NCI-H146 treated with DMSO at 0.1 percent for 48 hours (cell line): Measurements from ENCODE around the gene PPP4R2.

Source experiments
- DNase-seq: peaks from one replicate; lab custom pipeline; 2025; ENCODE audit not compliant: unreplicated experiment; lab: John Stamatoyannopoulos, UW

PPP4R2 gene

GRCh38 chr3:73107676-73108187, 111.1 kb downstream of the PPP4R2 start:
- no peak for DNase-seq

- DNase-seq, result no peak
Measured at GRCh38 chr3:73108750-73109149, 112.1 kb downstream of the PPP4R2 start.

DNA sequence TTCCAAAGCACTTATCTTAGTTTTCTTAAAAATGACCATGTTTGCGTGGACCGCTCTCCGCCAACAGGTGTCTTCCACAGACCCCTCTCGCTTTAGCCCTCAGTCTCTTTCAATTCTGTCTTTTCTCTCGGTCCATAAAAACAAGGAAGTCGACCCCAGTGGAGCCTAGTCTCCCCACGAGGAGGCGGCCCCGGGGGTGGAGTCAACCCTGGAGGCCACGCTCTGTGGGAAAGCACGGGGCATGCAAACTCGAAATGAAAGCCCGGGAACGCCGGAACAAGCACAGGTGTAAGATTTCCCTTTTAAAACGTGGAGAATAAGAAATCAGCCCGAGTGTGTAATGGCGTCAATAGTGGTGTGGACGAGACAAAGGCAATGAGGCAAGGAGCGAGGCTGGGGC, 113.9 kb downstream of the PPP4R2 start:
- no peak for DNase-seq

- no peak for DNase-seq
Measured at GRCh38 chr3:73114711-73115110, 118.1 kb downstream of the PPP4R2 start.

DNA sequence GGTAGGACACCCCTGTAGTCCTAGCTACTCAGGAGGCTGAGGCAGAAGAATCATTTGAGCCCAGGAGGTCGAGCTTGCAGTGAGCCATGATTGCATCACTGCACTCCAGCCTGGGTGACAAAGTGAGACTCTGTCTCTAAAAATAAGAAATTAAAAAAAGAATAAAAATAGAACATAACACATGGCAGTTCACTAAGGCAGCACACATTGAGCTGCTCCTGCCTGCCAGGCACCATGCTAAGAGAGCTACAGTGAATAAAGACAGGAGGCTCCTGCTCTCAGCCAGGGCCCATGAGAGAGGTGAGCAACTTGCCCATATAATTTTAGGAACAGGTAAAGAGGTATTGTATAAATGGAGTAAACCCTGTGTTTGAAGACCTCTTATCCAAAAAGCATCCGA, 119.2 kb downstream of the PPP4R2 start:
- DNase-seq, result no peak
